Hepatocyte (in vitro differentiated cells): ENCODE data around the gene PLD1. TPM values are rescaled to one million over a fixed set of nuclear protein-coding genes. Genes with fewer than 3 reads are reported as not detected.

Source experiments
- DNase-seq: peaks from one replicate; pipeline ENCODE4 v3.0.0-alpha.2; 2016; ENCODE audit warnings: low spot score
- H2AFZ ChIP-seq: fragments of 200-600 bp; sonication (generic); 2 replicates; pipeline ENCODE4 v1.6.0; 2016; ENCODE audit warnings: antibody characterized with exemption, mild to moderate bottlenecking
- H3K27ac ChIP-seq: fragments of 200-600 bp; sonication (generic); 2 replicates; pipeline ENCODE4 v1.5.1; 2016; ENCODE audit warnings: mild to moderate bottlenecking
- H3K27me3 ChIP-seq: fragments of 200-600 bp; sonication (generic); 2 replicates; pipeline ENCODE4 v1.6.1; 2016
- H3K36me3 ChIP-seq: fragments of 200-600 bp; sonication (generic); replicated peaks from 2 replicates; pipeline ENCODE4 v1.5.1; 2016; ENCODE audit warnings: low read depth; ENCODE audit not compliant: insufficient read depth
- H3K4me1 ChIP-seq: fragments of 200-600 bp; sonication (generic); 2 replicates; pipeline ENCODE4 v1.5.1; 2016; ENCODE audit warnings: mild to moderate bottlenecking, moderate library complexity; ENCODE audit not compliant: insufficient read depth
- H3K4me2 ChIP-seq: fragments of 200-600 bp; sonication (generic); 2 replicates; pipeline ENCODE4 v1.6.0; 2016
- H3K4me3 ChIP-seq: fragments of 200-600 bp; sonication (generic); 2 replicates; pipeline ENCODE4 v1.5.1; 2016; ENCODE audit warnings: mild to moderate bottlenecking
- H3K79me2 ChIP-seq: fragments of 200-600 bp; sonication (generic); 2 replicates; pipeline ENCODE4 v1.6.0; 2017; ENCODE audit warnings: mild to moderate bottlenecking
- H3K9me2 ChIP-seq: fragments of 200-600 bp; sonication (generic); replicated peaks from 2 replicates; pipeline ENCODE4 v1.6.0; 2017; ENCODE audit warnings: mild to moderate bottlenecking; ENCODE audit not compliant: insufficient read depth
- H3K9me3 ChIP-seq: fragments of 200-600 bp; sonication (generic); 2 replicates; pipeline ENCODE4 v1.5.1; 2016; ENCODE audit warnings: low read depth, mild to moderate bottlenecking
- H4K20me1 ChIP-seq: fragments of 200-600 bp; sonication (generic); 2 replicates; pipeline ENCODE4 v1.6.0; 2016; ENCODE audit warnings: mild to moderate bottlenecking; ENCODE audit not compliant: insufficient read depth, poor library complexity, severe bottlenecking
- CTCF ChIP-seq: fragments of 200-600 bp; sonication (generic); IDR thresholded peaks from 2 replicates; pipeline ENCODE4 v1.5.1; 2016; ENCODE audit warnings: antibody characterized with exemption, mild to moderate bottlenecking; ENCODE audit not compliant: poor library complexity
- EZH2 ChIP-seq: fragments of 200-600 bp; sonication (generic); IDR thresholded peaks from 2 replicates; pipeline ENCODE4 v1.6.1; 2016; ENCODE audit warnings: antibody characterized with exemption, mild to moderate bottlenecking, borderline replicate concordance
- EZH2phosphoT487 ChIP-seq: fragments of 200-600 bp; sonication (generic); IDR thresholded peaks from one replicate; pipeline ENCODE4 v1.6.1; 2018; ENCODE audit warnings: antibody characterized with exemption, mild to moderate bottlenecking, low read depth, moderate library complexity; ENCODE audit not compliant: unreplicated experiment, severe bottlenecking
- WGBS: methylation state at CpG from one replicate; pipeline ENCODE4 v1.1.6; 2016; ENCODE audit warnings: low lambda C conversion rate; ENCODE audit errors: missing lambda C conversion rate; 5-methylcytosine and 5-hydroxymethylcytosine counted together
- polyA plus RNA-seq: library from polyadenylated mRNA; unstranded; fragments of >200 nt; fragmentation: Nextera tagmentation; extraction: Ambion mirVana; gene quantifications from 2 replicates; pipeline ENCODE4 v1.2.1, GENCODE V29; 2016
- total RNA-seq: library from RNA; depleted of rRNA; stranded (reverse); fragments of >200 nt; gene quantifications from 2 replicates; pipeline ENCODE4 v1.2.3, GENCODE V29; 2014

PLD1 gene
- total and polyA plus RNA-seq, 2 experiments from 2014 or later: 29.4 to 71.1 TPM

GRCh38 chr3:171643033-171643432 is 167.2 kb downstream of the PLD1 start:
- DNase-seq: no peak
- H3K79me2 ChIP-seq: no peaks in the 10 kb centered on the region
- no peak overlapping the region for H3K4me2 ChIP-seq
- H4K20me1 ChIP-seq: no peaks in the 10 kb centered on the region
- H3K36me3 ChIP-seq: no peaks in the 10 kb centered on the region
- no peak overlapping the region for H2AFZ ChIP-seq
- no peaks in the 10 kb centered on the region for H3K4me1 ChIP-seq
- H3K4me3 ChIP-seq: no peak overlapping the region
- no peak overlapping the region for H3K27ac ChIP-seq
- WGBS: 49% methylated on average over 2 of the region's 2 CpGs
- no peaks in the 10 kb centered on the region for H3K9me2 ChIP-seq
- H3K27me3 ChIP-seq: no peaks in the 10 kb centered on the region
- H3K9me3 ChIP-seq: no peaks in the 10 kb centered on the region
- TF ChIP-seq CTCF (no peak), EZH2 (no peak), EZH2phosphoT487 (no peak)

- H3K27me3 ChIP-seq: no peaks in the 10 kb centered on the region
- H4K20me1 ChIP-seq: no peaks in the 10 kb centered on the region
- no peak overlapping the region for H3K4me3 ChIP-seq
- WGBS: 6% methylated on average over 2 of the region's 2 CpGs
- no peaks in the 10 kb centered on the region for H3K4me1 ChIP-seq
- H3K79me2 ChIP-seq: no peaks in the 10 kb centered on the region
- no peaks in the 10 kb centered on the region for H3K9me3 ChIP-seq
- peak; percentile 26 for TF ChIP-seq CTCF
- no peak for TF ChIP-seq EZH2phosphoT487
- H3K36me3 ChIP-seq: no peaks in the 10 kb centered on the region
- H2AFZ ChIP-seq: no peak overlapping the region
- H3K27ac ChIP-seq: peak overlapping the region; percentile 4
- peak; percentile 42 for DNase-seq
- H3K9me2 ChIP-seq: no peaks in the 10 kb centered on the region
- H3K4me2 ChIP-seq: no peak overlapping the region
Measured at GRCh38 chr3:171640520-171641412, 169.5 kb downstream of the PLD1 start.

GRCh38 chr3:171636666-171637065 is 173.6 kb downstream of the PLD1 start:
- H3K4me1 ChIP-seq: no peaks in the 10 kb centered on the region
- H3K4me3 ChIP-seq: no peak overlapping the region
- DNase-seq: no peak
- H4K20me1 ChIP-seq: no peaks in the 10 kb centered on the region
- no peak overlapping the region for H2AFZ ChIP-seq
- no peaks in the 10 kb centered on the region for H3K27me3 ChIP-seq
- H3K4me2 ChIP-seq: no peak overlapping the region
- WGBS: 91% methylated on average over 1 of the region's 1 CpG
- H3K9me3 ChIP-seq: no peaks in the 10 kb centered on the region
- H3K36me3 ChIP-seq: no peaks in the 10 kb centered on the region
- no peaks in the 10 kb centered on the region for H3K9me2 ChIP-seq
- no peak overlapping the region for H3K27ac ChIP-seq
- TF ChIP-seq EZH2phosphoT487 (no peak), EZH2 (no peak), CTCF (no peak)
- no peaks in the 10 kb centered on the region for H3K79me2 ChIP-seq
